ENCODE results near the gene TLDC2.
A peak's percentile ranks its signal among the peaks of the same experiment; 100 is the strongest.
"Not testable (repeated sequence)": the region's sequence is repeated elsewhere in the genome, so short reads cannot be mapped to it uniquely, and the experiment has no call there.

TLDC2 gene

DNA sequence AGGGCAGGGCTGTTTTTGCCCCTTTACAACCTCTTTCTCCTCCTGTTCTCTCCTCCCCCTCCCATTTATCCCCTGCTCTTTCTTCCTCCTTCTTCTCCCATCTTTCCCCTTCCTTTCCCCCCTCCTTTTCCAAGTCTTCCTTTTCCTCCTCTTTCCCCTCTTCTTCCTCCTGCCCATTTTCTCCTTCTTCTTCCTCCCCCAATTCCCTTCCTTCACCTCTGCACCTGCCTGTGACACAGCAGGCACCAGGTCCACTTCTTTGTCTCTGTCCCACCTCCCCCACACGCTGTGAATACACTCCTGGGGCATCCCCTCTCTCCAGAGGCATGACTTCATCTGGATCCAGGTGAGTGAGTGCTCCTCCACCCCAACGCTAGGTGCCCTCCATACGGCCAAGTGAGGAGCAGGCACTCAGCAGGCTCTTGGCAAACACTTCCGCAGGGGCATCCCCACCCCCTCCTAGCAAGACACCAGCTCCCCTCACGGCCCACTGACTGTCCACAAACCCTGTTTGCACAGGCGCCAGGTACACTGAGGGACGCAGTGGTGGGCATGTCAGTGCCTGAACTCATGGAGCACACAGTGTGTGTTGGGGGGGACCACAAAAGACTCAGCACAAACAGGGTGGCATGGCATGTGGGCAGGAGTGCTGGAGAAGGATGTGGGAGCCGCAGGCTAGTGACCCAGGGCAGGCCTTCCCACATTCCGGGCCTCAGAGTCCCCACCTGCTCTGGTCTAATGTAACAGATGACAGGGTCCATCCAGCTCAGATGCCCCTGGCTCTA is 10.7 kb upstream of the TLDC2 start:
- DNase-seq (ENCODE audit: low read depth, low spot score): no peak
- no peak overlapping the region for H3K4me3 ChIP-seq (ENCODE audit: low read length)

DNA sequence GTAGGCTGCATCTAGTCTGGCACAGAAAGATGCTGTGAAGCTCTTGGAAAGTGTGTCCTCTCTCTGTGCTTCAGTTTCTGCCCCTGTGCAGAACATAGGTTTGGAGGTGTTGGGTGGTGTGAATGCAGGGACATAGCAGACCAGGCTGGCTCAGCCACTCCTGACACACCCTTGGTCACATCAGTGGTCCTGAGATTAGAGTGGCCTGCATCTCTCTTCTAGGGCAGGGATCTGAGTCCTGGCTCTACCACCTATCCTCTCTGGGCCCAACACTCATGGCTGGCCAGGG is 10.1 kb upstream of the TLDC2 start:
- DNase-seq (ENCODE audit: low read depth, low spot score): no peak

DNA sequence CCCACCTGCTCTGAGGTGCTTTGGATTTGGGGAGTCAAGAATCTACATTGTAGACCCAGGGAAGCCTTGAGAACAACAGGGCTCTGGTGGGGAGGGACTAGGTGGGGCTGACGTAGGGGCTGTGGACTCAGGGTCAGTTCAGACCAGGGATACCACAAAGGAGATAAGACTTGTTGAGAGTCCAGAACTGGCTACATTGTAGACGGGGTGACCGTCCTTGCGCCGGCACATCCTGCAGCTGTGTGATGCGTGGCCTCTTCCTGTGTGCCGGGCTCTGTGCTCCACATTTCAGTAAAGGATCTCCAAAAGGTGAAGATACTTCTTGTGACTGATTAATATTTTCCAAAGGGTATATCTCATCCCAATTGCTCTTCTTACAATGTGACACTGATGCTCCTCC is 9.8 kb upstream of the TLDC2 start:
- no peak overlapping the region for H3K4me3 ChIP-seq (ENCODE audit: low read length)
- DNase-seq (ENCODE audit: low read depth, low spot score): no peak

More for the DNA sequence above, 10.1 kb upstream of the TLDC2 start:
- no peak overlapping the region for H3K4me3 ChIP-seq (ENCODE audit: low read length)

DNA sequence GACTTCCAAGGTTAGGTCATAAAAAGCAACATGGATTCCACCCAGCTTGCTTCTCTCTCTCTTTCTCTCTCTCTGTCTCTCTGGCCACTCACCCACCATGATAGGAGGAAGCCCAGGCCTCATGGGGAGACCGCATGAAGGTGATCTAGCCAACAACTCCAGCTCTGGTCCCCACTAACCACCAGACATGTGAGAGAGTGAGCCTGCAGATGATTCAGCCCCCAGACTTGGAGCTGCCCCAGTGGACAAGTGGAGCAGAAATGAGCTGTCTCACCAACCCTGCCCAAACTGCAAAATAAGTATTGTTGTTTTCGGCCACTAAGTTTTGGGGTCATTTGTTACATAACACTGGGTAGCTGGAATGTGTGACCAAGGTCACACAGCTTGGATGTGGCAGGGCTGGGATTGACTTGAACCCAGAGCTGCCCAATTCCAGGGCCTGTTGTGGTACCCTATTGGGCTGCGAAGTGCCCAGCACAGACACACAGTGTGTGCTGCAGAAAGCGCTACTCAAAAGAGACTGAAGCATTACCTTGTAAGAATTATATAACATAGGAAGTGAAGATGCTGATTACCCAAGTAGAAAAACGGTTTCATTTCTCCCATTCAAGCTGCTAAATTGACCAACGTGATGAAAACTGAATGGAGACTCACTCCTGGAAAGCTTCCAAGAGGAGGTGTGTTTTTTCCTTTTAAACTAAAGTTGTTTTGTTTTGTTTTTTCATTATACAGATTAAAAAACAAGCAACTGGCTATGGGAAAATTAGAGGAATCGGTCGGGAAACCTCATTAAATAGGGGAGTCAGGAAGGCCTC is 9.1 kb upstream of the TLDC2 start:
- DNase-seq (ENCODE audit: low read depth, low spot score): no peak
- no peak overlapping the region for H3K4me3 ChIP-seq (ENCODE audit: low read length)

DNA sequence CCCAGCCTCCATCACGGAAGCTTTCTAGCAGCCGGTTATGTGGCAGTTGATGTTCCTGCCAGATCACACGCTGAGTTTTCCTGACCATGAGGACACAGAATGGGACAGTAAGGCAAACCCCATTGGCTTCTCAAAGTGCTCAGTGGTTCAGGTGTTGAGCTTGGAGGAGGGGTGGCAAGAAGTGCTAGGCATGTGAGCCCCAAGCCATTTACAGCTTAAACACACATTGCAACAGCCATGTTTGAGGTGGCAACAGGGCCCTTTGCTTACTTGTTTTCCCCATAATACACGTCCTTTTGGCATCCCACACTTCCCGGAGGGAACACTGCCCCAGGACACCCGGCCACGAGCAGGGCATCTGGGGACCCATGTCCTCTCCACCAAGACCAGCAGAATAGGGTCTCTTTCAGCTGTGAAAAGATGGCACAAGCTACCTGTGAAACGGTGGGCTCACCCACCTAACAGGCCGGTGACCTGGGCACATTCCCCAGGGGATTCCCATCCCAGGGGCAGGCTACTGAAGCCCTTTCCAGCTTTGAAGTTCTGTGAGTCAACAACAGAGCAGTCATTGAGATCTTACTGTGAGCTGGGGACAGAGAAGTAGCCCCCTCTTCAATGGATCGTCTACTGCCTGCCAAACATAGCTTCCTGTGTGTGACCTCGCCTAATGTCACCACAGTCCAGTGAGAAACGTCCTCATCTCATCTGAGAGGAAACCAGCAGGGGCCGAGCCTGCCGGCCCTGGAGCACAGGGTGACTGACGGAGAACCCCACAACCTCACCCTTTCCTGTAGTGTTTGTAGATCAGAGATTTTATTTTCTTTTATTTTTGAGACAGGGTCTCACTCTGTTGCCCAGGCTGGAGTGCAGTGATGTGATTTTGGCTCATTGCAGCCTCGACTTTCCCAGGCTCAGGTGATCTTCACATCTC is 4.0 kb upstream of the TLDC2 start:
- no peak overlapping the region for H3K4me3 ChIP-seq (ENCODE audit: low read length)
- DNase-seq (ENCODE audit: low read depth, low spot score): no peak

DNA sequence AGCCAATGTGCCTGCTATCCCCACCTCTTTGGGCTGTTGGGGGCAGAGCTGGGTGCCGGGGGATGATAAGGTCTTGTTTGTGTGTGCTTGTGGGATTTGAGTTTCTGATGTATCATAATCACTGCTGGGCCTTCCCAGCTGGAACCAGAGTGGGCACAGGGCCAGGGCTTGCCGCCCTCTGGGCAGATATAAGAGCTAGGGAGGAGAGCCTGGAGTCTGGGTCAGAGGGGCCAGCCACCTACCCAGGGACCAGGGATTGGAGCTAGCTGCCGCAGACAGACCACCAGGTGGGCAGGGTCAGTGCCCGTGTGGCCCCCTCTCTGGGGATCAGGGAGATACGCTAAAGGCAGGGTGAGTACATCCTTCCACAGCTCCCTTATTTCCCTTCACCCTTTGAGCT is 3.1 kb upstream of the TLDC2 start:
- no peak for DNase-seq (ENCODE audit: low read depth, low spot score)
- H3K4me3 ChIP-seq (ENCODE audit: low read length): no peak overlapping the region

DNA sequence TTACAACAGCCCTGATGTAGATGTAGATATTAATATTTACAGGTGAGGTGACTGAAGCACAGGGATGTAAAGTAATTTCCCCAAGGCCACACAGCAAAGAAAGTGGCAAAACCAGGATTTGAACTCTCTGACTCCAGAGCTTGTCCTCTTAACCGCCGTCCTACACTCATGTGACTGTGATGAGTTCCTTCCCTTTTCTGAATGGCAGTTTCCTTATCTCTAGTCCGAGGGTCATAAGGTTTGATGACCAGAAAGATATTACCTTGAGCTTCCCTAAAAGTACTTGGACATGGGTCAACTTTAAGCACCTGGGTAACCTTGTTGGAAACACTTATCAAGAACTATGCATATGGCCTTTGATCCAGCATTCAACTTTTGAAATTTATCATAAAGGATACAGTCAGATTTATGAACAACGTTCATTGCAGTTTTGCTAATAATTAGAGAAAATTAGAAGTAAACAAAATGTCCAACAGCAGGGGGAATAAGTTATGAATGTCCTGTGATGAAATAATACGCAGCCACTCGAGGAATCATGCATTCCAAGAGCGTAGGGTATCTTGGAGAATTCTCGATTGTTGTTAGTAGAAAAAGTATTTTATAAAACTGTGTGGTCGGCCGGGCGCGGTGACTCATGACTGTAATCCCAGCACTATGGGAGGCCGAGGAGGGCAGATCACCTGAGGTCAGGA is 2.3 kb upstream of the TLDC2 start:
- no peak overlapping the region for H3K4me3 ChIP-seq (ENCODE audit: low read length)
- DNase-seq (ENCODE audit: low read depth, low spot score): no peak

DNA sequence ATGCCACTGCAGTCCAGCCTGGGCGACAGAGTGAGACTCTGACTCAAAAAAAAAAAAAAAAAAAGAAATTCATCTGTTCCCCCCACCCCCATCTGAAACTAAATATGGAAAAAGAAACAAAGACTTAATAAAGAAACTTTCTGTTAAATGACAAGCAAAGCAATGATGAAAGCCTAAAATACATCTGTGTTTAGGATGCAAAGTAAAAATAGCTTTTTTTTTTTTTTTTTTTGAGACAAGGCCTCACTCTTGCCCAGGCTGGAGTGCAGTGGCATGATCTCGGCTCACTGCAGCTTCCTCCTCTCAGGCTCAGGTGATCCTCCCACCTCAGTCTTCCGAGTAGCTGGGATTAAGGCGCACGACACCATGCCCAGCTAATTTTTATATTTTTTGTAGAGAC is 845 bp upstream of the TLDC2 start:
- not testable (repeated sequence) for H3K4me3 ChIP-seq (ENCODE audit: low read length); DNase-seq (ENCODE audit: low read depth, low spot score)

DNA sequence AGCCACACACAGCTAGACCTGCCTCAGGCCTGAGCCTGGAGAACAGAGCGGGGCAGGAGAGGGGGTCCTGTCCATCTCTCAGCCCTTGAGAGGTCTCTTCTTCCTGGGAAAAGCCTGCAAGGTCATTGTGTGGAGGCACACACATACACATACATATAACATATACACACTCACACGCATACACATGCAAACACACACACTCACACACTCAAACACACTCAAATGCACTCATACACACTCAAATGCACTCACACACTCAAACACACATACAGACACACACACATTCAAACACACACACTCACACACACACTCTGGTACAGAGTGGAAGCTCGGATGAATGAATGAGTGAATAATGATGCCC is 515 bp downstream of the TLDC2 start:
- no peak overlapping the region for H3K4me3 ChIP-seq (ENCODE audit: low read length)
- DNase-seq (ENCODE audit: low read depth, low spot score): no peak

DNA sequence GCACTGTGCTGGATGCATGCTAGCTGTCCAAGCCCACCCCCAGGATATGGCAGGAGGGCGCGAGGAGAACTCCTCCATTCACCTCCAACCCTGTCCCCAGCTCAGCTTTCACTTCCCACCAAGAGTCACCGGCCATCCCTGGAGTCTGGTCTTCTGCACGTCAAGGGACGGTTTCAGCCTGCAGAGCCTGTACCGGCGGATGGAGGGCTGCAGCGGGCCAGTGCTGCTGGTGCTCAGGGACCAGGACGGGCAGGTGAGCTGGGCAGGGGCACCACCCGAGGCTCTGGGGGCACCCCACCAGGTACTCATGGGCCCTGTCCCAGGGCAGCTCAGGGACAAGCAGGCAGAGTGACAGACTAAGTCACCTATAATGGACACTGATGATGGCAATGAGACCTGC is 3.0 kb downstream of the TLDC2 start:
- no peak for DNase-seq (ENCODE audit: low read depth, low spot score)
- H3K4me3 ChIP-seq (ENCODE audit: low read length): no peak overlapping the region

DNA sequence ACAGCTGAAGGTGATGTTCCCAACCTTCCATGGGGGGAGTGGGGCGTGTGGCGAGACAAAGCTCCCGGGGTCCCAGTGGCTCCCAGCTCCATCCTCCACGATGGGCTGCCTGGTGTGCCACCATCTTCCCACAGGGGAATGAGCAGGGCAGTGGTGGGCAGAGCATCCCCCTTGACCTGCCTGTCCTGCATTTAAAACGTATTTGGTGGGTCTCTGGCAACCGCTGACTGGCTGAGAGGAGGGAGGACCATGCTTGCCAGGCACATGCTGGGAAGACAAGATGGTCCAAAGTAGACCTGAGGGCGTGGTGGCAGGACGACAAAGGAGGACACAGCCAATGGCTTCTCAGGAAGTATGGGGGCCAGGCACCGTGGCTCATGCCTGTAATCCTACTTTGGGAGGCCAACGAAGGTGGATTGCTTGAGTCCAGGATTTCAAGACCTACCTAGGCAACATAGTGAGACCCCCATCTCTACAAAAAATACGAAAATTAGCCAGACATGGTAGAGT is 4.9 kb downstream of the TLDC2 start:
- no peak overlapping the region for H3K4me3 ChIP-seq (ENCODE audit: low read length)
- DNase-seq (ENCODE audit: low read depth, low spot score): no peak

DNA sequence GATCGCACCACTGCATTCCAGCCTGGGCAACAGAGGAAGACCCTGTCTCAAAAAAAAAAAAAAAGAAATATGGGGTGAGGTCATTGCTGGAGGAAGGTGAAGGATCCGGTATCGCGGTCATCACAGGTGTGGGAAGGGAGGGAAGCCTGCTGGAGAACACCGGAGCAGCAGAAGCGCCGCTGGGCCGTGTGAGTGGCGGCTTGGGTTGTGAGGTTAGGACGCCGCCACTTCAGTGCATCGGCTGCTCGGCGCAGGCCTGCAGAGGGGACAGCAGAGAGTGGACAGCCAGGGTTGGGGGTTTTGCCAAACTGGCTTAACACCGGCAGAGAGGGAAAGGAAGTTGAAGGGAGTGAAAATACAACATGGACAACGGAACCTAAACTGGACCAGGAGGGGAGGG is 5.4 kb downstream of the TLDC2 start:
- no peak for DNase-seq (ENCODE audit: low read depth, low spot score)
- no peak overlapping the region for H3K4me3 ChIP-seq (ENCODE audit: low read length)

DNA sequence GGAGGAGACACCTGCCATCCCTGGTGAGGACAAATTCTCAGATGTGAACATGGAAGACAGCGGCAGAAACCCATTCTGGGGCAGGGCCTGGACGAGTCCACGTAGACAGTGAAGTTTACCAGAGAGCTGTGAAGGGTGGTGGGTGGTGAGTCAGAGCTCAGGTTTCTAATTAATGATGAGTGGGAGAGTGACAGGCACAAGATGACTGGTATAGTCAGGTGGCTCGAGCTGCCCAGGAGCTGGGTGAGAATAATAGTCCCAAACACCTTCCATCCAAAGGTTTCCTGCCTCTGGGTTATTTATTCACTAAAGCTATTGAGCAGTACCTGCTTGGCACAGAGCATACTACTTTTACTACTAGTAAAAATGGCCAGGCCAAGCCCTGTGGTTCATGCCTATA is 6.0 kb downstream of the TLDC2 start:
- no peak for DNase-seq (ENCODE audit: low read depth, low spot score)

DNA sequence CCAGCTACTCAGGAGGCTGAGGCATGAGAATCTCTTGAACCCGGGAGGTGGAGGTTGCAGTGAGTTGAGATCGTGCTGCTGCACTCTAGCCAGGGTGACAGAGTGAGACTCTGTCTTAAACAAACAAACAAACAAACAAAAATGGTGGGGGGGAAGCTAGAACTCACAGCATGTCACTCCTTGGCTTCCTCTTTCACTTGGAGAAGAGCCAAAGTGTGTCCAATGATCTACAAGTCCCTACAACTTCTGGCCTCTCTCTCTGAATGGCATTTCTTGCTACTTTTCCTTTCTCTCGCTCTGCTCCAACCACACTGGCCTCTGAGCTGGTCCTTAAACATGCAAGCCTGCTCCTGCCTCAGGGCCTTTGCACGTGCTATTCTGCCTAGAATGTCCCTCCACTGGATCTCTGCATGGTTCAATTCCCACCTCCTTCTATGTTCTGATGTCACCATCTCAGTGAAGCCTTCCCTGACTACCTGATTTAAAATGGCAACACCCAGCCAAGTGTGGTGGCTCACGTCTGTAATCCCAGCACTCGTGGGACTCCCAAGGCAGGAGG is 8.1 kb downstream of the TLDC2 start:
- no peak overlapping the region for H3K4me3 ChIP-seq (ENCODE audit: low read length)
- DNase-seq (ENCODE audit: low read depth, low spot score): no peak

More for the DNA sequence above, 6.0 kb downstream of the TLDC2 start:
- no peak overlapping the region for H3K4me3 ChIP-seq (ENCODE audit: low read length)

DNA sequence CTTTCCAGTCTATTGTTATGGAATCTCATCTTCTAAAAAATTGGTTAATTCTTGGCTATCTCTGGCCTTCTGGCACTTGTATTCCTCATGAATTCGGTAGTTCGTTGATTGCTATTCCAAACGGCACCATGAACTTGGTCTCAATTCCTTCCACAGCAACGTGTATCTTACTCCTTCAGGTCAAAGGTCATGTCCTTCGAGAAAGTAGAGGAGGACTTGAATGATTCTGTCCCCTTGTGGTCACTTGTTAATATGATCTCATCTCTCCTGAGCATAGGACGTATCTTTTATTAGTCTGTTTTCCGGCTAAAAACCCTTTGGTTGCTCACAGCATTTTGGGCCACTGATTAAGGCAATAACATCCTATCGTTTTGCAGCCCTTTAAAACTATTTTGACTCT is 9.4 kb downstream of the TLDC2 start:
- no peak overlapping the region for H3K4me3 ChIP-seq (ENCODE audit: low read length)
- DNase-seq (ENCODE audit: low read depth, low spot score): no peak

DNA sequence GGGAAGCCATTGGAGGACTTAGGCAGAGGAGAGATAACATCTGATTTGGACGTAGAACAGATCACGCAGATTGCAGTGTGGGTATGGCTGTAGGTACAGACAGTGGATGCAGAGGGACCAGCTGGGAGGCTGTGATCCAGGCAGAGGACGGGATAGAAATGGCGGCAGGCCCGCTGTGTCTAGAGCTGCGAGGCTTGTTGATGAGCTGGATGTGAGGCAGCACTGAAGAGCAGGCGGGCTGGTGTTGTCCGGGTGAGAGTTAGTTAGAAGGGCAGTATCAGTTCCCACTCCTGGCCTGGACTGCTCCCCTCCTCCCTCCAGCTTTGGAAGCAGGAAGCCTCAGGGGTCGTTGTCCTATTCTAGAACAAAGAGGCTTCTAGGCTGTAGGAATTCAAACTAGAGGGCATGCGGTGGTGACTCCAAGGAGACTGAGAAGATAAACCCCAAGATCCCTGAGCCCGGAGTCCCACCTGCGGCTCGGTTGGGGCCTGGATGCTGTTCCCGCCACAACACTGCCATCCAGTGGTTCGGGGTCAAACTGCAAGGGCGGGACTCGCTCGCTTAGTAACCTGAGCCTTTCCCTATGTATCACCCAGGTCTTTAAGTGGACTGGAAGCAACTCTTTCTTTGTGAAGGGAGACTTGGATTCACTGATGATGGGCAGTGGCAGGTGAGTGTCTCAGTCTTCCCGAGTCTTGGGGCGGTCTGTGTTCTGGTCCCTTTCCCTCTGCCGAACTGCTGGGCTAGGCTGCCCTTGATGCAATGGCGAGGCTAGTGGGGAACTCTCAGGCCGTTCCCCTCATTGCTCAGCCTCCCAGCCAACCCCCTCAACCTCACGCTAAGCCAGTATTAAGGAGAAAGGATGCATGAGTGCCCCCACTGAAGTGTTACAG is 11.2 kb downstream of the TLDC2 start:
- peak; percentile 62 for DNase-seq (ENCODE audit: low read depth, low spot score)
- H3K4me3 ChIP-seq (ENCODE audit: low read length): no peak overlapping the region

DNA sequence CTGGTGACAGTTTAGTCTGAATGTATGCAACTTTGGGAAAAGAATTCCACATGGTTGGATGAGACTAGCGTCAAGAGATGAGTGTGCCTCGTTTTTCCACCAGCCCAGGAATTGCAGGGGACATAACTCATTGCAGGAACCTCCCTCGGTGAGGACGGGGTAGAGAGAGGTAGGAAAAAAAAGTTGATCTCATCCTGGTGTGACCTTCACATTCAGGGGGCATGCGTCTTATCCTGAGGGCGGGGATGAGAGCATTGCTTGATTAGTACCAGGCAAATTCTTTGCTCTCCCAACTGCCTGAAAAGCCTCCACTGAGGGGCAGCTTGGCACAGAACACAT is 11.8 kb downstream of the TLDC2 start:
- DNase-seq (ENCODE audit: low read depth, low spot score): no peak

DNA sequence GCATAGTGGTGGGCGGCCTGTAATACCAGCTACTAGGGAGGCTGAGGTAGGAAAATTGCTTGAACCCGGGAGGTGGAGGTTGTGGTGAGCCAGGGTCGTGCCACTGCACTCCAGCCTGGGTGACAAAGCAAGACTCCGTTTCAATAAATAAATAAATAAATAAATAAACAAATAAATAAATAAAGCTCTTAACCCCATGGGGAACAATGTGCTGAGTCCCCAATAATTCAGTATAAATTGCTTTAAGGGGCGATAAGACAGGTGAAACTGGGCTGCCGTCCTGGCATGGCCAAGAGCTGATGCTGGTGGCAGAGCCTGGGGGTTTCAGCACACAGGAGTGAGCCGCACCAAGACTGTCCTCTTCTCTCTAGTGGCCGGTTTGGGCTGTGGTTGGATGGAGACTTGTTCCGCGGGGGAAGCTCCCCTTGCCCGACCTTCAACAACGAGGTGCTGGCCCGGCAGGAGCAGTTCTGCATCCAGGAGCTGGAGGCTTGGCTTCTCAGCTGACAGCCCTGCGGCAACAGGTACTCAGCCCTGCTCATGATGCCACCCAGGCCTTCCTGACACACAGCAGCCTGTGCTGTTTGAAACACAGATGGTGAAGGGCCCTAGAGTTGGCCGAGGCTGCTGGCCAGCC is 13.1 kb downstream of the TLDC2 start:
- H3K4me3 ChIP-seq (ENCODE audit: low read length): no peak overlapping the region
- DNase-seq (ENCODE audit: low read depth, low spot score): no peak

More for the DNA sequence above, 11.8 kb downstream of the TLDC2 start:
- no peak overlapping the region for H3K4me3 ChIP-seq (ENCODE audit: low read length)

Data from Jurkat, Clone E6-1 (cell line).